ENCODE data around the gene DCPS. TPM values are rescaled to one million over a fixed set of nuclear protein-coding genes. Genes with fewer than 3 reads are reported as not detected.

The DCPS gene
- total RNA-seq, 4 donors from 2014 or later = 15.1 to 23.4 (median 16.7) TPM

GRCh38 chr11:126281245-126281644 is 22.6 kb upstream of the DCPS start:
- no peak overlapping the region for H3K4me3 ChIP-seq (ENCODE audit: low read depth, poor library complexity, severe bottlenecking)
- DNase-seq (ENCODE audit: low spot score in 2 of 2) = no peak
- intact Hi-C loops (cut with DNase I; ENCODE audit: low total_unique reads) = no loop called here
- no peak for TF ChIP-seq CTCF (IDR thresholded peaks at IDR 0.05)
- TF ChIP-seq POLR2A (IDR thresholded peaks at IDR 0.05) = no peak
- 88% methylated on average over 6 of the region's 6 CpGs for WGBS, 2 donors

GRCh38 chr11:126281666-126282175 is 22.1 kb upstream of the DCPS start:
- 90% methylated on average over 10 of the region's 10 CpGs for WGBS, 2 donors
- no peak overlapping the region for H3K4me3 ChIP-seq (ENCODE audit: low read depth, poor library complexity, severe bottlenecking)
- intact Hi-C loops (cut with DNase I; ENCODE audit: low total_unique reads) = no loop called here
- no peak for DNase-seq (ENCODE audit: low spot score in 2 of 2)
- TF ChIP-seq POLR2A (IDR thresholded peaks at IDR 0.05) = no peak

GRCh38 chr11:126282361-126282735 is 21.5 kb upstream of the DCPS start:
- H3K4me3 ChIP-seq (ENCODE audit: low read depth, poor library complexity, severe bottlenecking) = peak overlapping the region; percentile 73
- peak in 1 of 2 donors; percentile 36 for DNase-seq (ENCODE audit: low spot score in 2 of 2)
- TF ChIP-seq CTCF (IDR thresholded peaks at IDR 0.05) (no peak), POLR2A (IDR thresholded peaks at IDR 0.05) (no peak)
- intact Hi-C loops (cut with DNase I; ENCODE audit: low total_unique reads) = no loop called here
- 0 to 1% methylated on average over 13 to 15 of the region's 15 CpGs for WGBS, 2 donors

DNA sequence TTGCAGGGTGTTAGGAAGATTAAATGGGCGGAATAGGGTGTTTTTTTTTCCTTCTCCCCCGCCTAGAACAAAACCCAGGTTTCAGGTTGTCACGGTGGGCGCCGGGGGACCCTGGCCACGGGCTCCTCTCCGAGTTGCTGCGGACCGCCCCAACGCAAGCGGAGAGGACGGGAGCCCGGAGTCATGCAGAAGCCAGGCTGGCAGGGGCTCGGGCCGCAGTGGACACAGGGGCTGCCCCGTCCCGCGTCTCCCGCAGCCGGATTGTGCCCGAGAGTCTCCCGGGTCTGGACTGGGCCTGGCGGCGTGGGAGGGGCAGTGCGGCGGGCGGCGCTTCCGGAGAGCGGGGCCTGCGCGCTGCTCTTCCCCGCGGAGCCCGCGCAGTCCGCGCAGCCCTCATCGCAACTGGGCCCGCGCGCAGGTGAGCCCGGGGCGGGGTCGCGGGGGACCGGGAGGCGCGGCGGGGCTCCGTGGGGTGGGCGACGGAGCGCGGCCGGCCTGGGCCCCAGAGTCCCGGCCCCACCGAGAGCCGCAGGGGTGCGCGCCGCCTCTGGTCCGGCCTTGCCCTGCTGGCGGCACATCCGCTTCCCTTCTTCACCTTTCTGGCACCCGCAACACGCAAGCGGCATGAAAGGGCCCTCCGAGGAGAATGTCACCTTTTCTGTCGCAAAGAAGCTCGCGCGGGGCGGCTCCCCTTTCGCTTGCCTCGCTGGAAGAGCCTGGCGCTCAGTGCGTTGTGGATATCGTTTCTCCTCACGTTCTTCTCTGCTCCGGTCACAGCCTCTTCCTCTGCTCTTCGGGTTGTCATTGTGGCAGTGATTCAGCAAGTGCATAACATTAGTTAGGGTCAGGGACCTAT is 20.9 kb upstream of the DCPS start, which contains the start of gene TIRAP:
TSS of gene TIRAP (plus strand) at position 358 of the 856 bp plus-strand sequence. CDS start 7,802 bp downstream, outside the sequence.
- WGBS, 2 donors = 1% methylated on average over 32 to 42 of the region's 82 CpGs
- TF ChIP-seq CTCF (IDR thresholded peaks at IDR 0.05) = no peak
- no peak for TF ChIP-seq POLR2A (IDR thresholded peaks at IDR 0.05)
- intact Hi-C loops (cut with DNase I; ENCODE audit: low total_unique reads) = no loop called here
- peak; percentile 34 to 91 for DNase-seq (ENCODE audit: low spot score in 2 of 2)
- H3K4me3 ChIP-seq (ENCODE audit: low read depth, poor library complexity, severe bottlenecking) = peak within 1 kb of the TSS; percentile 73

DNA sequence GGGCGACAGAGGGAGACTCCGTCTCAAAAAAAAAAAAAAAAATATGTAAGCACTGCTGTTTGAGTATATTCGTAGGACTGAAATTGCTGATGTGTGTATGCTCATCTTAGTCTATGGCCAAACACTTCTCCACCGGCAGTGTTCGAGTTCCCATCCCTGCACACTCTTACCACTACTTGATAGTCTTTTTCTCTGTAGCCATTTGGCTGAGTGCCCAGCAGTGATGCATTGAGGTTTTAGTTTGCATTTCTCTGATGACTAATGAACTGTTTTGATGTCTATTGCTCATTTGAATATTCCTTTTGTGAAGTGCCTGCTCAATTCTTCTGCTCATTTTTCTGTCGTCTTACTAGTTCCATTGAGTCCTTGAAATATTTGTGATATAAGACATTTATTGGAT is 19.0 kb upstream of the DCPS start:
- H3K4me3 ChIP-seq (ENCODE audit: low read depth, poor library complexity, severe bottlenecking) = no peak overlapping the region
- WGBS, 2 donors = 32 to 34% methylated on average over 6 of the region's 6 CpGs
- DNase-seq (ENCODE audit: low spot score in 2 of 2) = peak; percentile 73 to 91
- intact Hi-C loops (cut with DNase I; ENCODE audit: low total_unique reads) = no loop called here
- TF ChIP-seq POLR2A (IDR thresholded peaks at IDR 0.05) (no peak), CTCF (IDR thresholded peaks at IDR 0.05) (no peak)

DNA sequence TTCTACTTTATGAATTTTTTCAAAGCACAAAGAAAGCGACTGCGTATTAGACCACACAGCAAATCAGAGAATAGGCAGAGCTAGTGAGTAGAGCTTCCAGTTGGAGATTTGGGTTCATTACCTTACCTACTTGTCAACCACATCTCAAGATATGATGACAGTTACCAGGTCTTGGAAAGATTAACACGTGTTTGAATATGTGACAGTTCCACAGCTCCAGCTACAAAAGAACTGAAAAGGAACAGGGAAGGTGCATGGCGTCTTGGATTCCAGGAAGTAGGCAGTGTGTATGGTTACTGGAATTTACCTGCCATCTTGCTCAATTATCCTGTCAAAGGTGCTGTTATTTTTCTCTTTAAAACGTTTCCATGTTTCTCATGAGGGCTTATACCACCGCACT is 15.6 kb upstream of the DCPS start:
- no peak overlapping the region for H3K4me3 ChIP-seq (ENCODE audit: low read depth, poor library complexity, severe bottlenecking)
- no peak for TF ChIP-seq POLR2A (IDR thresholded peaks at IDR 0.05)
- no peak for TF ChIP-seq CTCF (IDR thresholded peaks at IDR 0.05)
- intact Hi-C loops (cut with DNase I; ENCODE audit: low total_unique reads) = no loop called here
- 90 to 91% methylated on average over 6 of the region's 6 CpGs for WGBS, 2 donors
- no peak for DNase-seq (ENCODE audit: low spot score in 2 of 2)
